Measurements from ENCODE around the gene BBC3. TPM values are rescaled to one million over a fixed set of nuclear protein-coding genes. Genes with fewer than 3 reads are reported as not detected.
"Not testable (repeated sequence)": the region's sequence is repeated elsewhere in the genome, so short reads cannot be mapped to it uniquely, and the experiment has no call there.

The BBC3 gene
- total RNA-seq, 1 donor from 2014 or later, result 12.6 TPM

- TF ChIP-seq CTCF (IDR thresholded peaks at IDR 0.05; ENCODE audit: insufficient read depth, low read length, severe bottlenecking), result no peak
- no peak for DNase-seq (ENCODE audit: low read depth)
- FAIRE-seq, result no peak
- H3K36me3 ChIP-seq (ENCODE audit: control insufficient read depth, insufficient read depth, low read length), result peaks cover 19% of the 10 kb centered on the region
- H3K27me3 ChIP-seq (ENCODE audit: control insufficient read depth, insufficient read depth, low read length), result no peaks in the 10 kb centered on the region
- no peak overlapping the region for H3K4me3 ChIP-seq (ENCODE audit: low read depth, low read length)
Measured at GRCh38 chr19:47269596-47269995, 38.6 kb upstream of the BBC3 start.

GRCh38 chr19:47268028-47268427 lies 37.0 kb upstream of the BBC3 start:
- Histone ChIP-seq H3K36me3 (ENCODE audit: control insufficient read depth, insufficient read depth, low read length) (peaks cover 26% of the 10 kb centered on the region), H3K27me3 (ENCODE audit: control insufficient read depth, insufficient read depth, low read length) (no peaks in the 10 kb centered on the region), H3K4me3 (ENCODE audit: low read depth, low read length) (no peak overlapping the region)
- DNase-seq (ENCODE audit: low read depth) (no peak), FAIRE-seq (no peak)
- no peak for TF ChIP-seq CTCF (IDR thresholded peaks at IDR 0.05; ENCODE audit: insufficient read depth, low read length, severe bottlenecking)

- FAIRE-seq, result no peak
- TF ChIP-seq CTCF (IDR thresholded peaks at IDR 0.05; ENCODE audit: insufficient read depth, low read length, severe bottlenecking), result no peak
- no peaks in the 10 kb centered on the region for H3K27me3 ChIP-seq (ENCODE audit: control insufficient read depth, insufficient read depth, low read length)
- peaks cover 27% of the 10 kb centered on the region for H3K36me3 ChIP-seq (ENCODE audit: control insufficient read depth, insufficient read depth, low read length)
- DNase-seq (ENCODE audit: low read depth), result no peak
- no peak overlapping the region for H3K4me3 ChIP-seq (ENCODE audit: low read depth, low read length)
Measured at GRCh38 chr19:47267350-47267759, 36.4 kb upstream of the BBC3 start.

GRCh38 chr19:47266401-47266941 lies 35.5 kb upstream of the BBC3 start:
- peaks cover 27% of the 10 kb centered on the region for H3K36me3 ChIP-seq (ENCODE audit: control insufficient read depth, insufficient read depth, low read length)
- no peak for FAIRE-seq
- H3K27me3 ChIP-seq (ENCODE audit: control insufficient read depth, insufficient read depth, low read length), result no peaks in the 10 kb centered on the region
- no peak overlapping the region for H3K4me3 ChIP-seq (ENCODE audit: low read depth, low read length)
- DNase-seq (ENCODE audit: low read depth), result no peak
- no peak for TF ChIP-seq CTCF (IDR thresholded peaks at IDR 0.05; ENCODE audit: insufficient read depth, low read length, severe bottlenecking)

GRCh38 chr19:47264629-47265028 lies 33.6 kb upstream of the BBC3 start:
- Histone ChIP-seq H3K4me3 (ENCODE audit: low read depth, low read length) (no peak overlapping the region), H3K36me3 (ENCODE audit: control insufficient read depth, insufficient read depth, low read length) (peaks cover 30% of the 10 kb centered on the region), H3K27me3 (ENCODE audit: control insufficient read depth, insufficient read depth, low read length) (no peaks in the 10 kb centered on the region)
- TF ChIP-seq CTCF (IDR thresholded peaks at IDR 0.05; ENCODE audit: insufficient read depth, low read length, severe bottlenecking), result no peak
- DNase-seq (ENCODE audit: low read depth) (no peak), FAIRE-seq (no peak)

GRCh38 chr19:47261946-47262793 lies 31.2 kb upstream of the BBC3 start:
- H3K36me3 ChIP-seq (ENCODE audit: control insufficient read depth, insufficient read depth, low read length), result peaks cover 38% of the 10 kb centered on the region
- not testable (repeated sequence) for DNase-seq (ENCODE audit: low read depth); H3K4me3 ChIP-seq (ENCODE audit: low read depth, low read length); FAIRE-seq; H3K27me3 ChIP-seq (ENCODE audit: control insufficient read depth, insufficient read depth, low read length)
